ENCODE results near the gene KLF1. TPM values are rescaled to one million over a fixed set of nuclear protein-coding genes. Genes with fewer than 3 reads are reported as not detected.
A peak's percentile ranks its signal among the peaks of the same experiment; 100 is the strongest.

Gene KLF1
- polyA plus RNA-seq (2011; rRNA removed) (not detected in 2 replicates), polyA plus RNA-seq (2017; fragmentation: RNase III; extraction: RNeasy Plus Mini Kit Qiagen cat#74134 plus additional on column Dnase treatment) (not detected in 3 replicates), polyA minus RNA-seq (2011; rRNA and poly(A)+ RNA removed) (not detected in 2 replicates)
- 0.04 TPM in 2 replicates for polyA plus RNA-seq (2012; cell fraction: cytosol; rRNA removed)
- 0.05 TPM in 1 of 2 replicates, not detected in the other for polyA plus RNA-seq (2012; cell fraction: nucleus; rRNA removed)

- Histone ChIP-seq H3K27ac (no peak within 1 kb of the TSS; a peak in 1 of 6 replicates), H3K4me2 (peak within 1 kb of the TSS; percentile 65), H3K4me1 (peaks cover 3% of the 10 kb centered on the region; the same call in 1 of the 3 replicates), H3K4me3 (peak within 1 kb of the TSS; percentile 36; the same call in 1 of the 3 replicates), H3K9me3 (peaks cover 9% of the 10 kb centered on the region; the same call in 2 of the 3 replicates)
- DNase-seq (ENCODE audit: low read depth in 1 of 2, low spot score in 1 of 2) (no peak), ATAC-seq (no peak), FAIRE-seq (no peak)
- ChIA-PET CTCF (interaction anchor here (0.7 kb wide), 1 partner anchor 14 kb away, joined by 3 read pairs; no protein-coding TSS in a partner anchor), POLR2A (no interaction called here)
- WGBS (ENCODE audit: missing lambda C conversion rate): 24% methylated on average over 5 of the region's 17 CpGs
- no peak for TF ChIP-seq ZNF302 (CRISPR knock-in tag; IDR thresholded peaks at IDR 0.05)
- TF ChIP-seq REST (IDR thresholded peaks at IDR 0.05): no peak
- TF ChIP-seq HMGXB4 (CRISPR knock-in tag; IDR thresholded peaks at IDR 0.05; ENCODE audit: borderline replicate concordance): no peak
- no peak for TF ChIP-seq PHF8 (IDR thresholded peaks at IDR 0.05; ENCODE audit: borderline replicate concordance, low read depth)
- no peak for TF ChIP-seq HES2 (IDR thresholded peaks at IDR 0.05)
- TF ChIP-seq NR3C1 (IDR thresholded peaks at IDR 0.05): no peak
- TF ChIP-seq, protein P1, sequence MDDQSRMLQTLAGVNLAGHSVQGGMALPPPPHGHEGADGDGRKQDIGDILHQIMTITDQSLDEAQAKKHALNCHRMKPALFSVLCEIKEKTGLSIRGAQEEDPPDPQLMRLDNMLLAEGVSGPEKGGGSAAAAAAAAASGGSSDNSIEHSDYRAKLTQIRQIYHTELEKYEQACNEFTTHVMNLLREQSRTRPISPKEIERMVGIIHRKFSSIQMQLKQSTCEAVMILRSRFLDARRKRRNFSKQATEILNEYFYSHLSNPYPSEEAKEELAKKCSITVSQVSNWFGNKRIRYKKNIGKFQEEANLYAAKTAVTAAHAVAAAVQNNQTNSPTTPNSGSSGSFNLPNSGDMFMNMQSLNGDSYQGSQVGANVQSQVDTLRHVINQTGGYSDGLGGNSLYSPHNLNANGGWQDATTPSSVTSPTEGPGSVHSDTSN (IDR thresholded peaks at IDR 0.05): no peak
- TF ChIP-seq ZC3H11A (IDR thresholded peaks at IDR 0.05): no peak
- no peak for TF ChIP-seq MAZ (IDR thresholded peaks at IDR 0.05; ENCODE audit: borderline replicate concordance, low read depth, low read length)
- no peak for TF ChIP-seq BHLHE40 (IDR thresholded peaks at IDR 0.05; ENCODE audit: low read depth, low read length)
- no peak for TF ChIP-seq CEBPB (IDR thresholded peaks at IDR 0.05)
- no peak for TF ChIP-seq MYC (IDR thresholded peaks at IDR 0.05; ENCODE audit: borderline replicate concordance, low read length)
- TF ChIP-seq, protein P2, sequence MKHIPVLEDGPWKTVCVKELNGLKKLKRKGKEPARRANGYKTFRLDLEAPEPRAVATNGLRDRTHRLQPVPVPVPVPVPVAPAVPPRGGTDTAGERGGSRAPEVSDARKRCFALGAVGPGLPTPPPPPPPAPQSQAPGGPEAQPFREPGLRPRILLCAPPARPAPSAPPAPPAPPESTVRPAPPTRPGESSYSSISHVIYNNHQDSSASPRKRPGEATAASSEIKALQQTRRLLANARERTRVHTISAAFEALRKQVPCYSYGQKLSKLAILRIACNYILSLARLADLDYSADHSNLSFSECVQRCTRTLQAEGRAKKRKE (CRISPR knock-in tag; IDR thresholded peaks at IDR 0.05; ENCODE audit: low read depth): no peak
- no peak for TF ChIP-seq CBX2 (IDR thresholded peaks at IDR 0.05; ENCODE audit: borderline replicate concordance, low read depth)
- TF ChIP-seq FOXS1 (CRISPR knock-in tag; IDR thresholded peaks at IDR 0.05): no peak
- no peak for TF ChIP-seq TP53 (CRISPR knock-in tag; IDR thresholded peaks at IDR 0.05)
- TF ChIP-seq GATA3 (IDR thresholded peaks at IDR 0.05; ENCODE audit: borderline replicate concordance): no peak
- no peak for TF ChIP-seq NPAS2 (CRISPR knock-in tag; IDR thresholded peaks at IDR 0.05; ENCODE audit: borderline replicate concordance)
- TF ChIP-seq USF2 (IDR thresholded peaks at IDR 0.05): no peak
- TF ChIP-seq JUN (IDR thresholded peaks at IDR 0.05): no peak
These were observed at the start of gene KLF1 for GRCh38 chr19:12886969-12887747. Gene KLF1, minus strand, starts transcription at chr19:12887201. Its CDS starts 61 bp downstream, at chr19:12887140.
